HG02840 (cell line): ENCODE measurements around the gene CCDC9.

Experiments used
- ATAC-seq: cut with Tn5 transposase; IDR thresholded peaks from one replicate; pipeline ENCODE4 v1.9.1; 2021; ENCODE audit warnings: mild to moderate bottlenecking, moderate library complexity, moderate number of reproducible peaks; ENCODE audit not compliant: unreplicated experiment, low FRiP score

The CCDC9 gene

DNA sequence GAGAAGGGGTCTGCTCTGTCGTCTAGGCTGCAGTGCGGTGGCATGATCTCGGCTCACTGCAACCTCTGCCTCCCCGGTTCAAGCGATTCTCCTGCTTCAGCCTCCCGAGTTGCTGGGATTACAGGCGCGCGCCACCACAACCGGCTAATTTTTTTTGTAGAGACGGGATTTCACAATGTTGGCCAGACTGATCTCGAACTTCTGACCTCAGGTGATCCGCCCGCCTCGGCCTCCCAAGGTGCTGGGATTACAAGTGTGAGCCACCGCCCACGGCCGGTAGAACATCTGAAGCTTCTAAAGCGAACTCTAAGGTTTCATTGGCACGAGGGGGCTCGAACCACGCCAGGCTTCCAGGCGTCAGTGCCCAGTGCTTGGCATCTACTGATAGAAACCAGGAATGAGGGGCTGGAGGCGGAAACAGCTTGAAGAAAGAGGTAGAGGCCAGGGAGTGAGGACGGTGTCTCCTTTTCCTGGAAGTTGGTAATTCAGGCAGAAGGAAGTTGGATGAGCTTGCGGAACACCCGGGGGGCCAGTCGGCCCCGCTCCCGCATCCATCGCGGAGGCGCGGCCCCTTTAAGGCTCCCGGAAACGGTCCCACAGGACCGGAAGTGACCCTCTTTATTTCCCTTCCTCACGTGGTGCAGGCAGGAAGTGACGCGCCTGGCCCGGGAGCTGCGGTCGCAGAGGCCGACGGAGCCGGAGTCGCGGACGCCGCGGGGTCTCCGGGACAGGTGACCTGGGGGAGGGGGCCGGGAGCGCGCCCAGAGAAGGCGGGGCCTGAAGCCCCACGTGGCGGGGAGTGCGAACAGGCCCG is at the start of gene CCDC9:
Gene CCDC9 (plus strand): TSS at position 647 of the 814 bp plus-strand sequence. CDS start 1,876 bp downstream, outside the sequence.
- peak; percentile 51 for ATAC-seq

DNA sequence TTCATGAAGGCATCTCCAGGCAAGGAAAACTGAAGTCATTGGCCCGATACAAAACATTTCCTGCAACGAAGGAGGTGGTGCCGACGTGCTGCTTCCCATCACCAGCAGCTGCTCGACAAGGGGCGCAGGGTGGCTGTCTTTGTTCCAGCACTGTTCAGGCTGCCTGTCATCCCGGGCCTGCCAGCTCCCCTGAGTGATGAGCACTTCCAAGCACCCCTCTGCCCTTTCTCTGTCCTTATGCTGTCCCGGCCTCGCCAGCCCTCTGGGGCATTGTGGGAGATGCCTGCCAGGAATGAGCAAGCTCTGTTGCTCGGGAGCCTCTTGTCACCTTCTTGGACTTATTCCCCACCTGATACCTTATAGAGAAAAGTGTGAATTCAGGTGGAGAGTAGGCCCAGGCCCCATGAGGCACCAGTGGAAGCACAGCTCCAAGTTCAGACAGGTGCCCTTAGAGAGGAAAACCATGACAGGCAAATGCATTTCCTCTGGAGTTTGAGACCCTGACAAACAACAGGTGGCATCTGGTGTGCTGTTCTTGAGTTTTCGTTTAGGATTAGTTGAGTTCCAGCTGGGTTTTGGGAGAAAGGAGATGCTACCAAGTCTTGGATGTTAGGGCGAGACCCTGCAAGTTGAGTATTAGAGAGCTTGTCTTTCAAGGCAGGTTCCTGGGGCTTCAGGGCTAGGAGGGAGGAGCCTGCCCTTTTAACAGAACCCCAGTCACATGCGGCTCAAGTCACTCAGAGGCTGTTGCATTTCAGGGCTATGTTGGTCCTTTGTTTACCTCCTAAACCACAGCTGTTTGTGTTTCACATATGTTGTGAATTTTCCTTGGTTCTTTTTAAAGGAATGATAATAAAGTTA is 46.8 kb upstream of the CCDC9 start:
- ATAC-seq = no peak

DNA sequence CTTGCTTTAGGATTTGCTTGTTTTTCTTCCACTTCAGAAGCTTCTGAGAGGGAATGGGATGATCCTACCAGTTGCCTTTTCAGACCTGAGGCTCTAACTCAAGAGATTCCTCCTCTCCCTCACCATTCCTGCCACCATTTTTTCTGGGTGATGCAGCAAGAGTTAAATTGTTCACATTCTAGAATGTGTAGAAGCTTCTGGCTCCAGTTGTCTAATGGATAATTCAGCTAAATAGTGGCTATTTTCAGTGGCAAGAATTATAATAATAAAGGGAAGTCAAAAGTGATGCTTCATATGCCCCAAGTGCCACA is 46.2 kb upstream of the CCDC9 start:
- ATAC-seq = no peak

DNA sequence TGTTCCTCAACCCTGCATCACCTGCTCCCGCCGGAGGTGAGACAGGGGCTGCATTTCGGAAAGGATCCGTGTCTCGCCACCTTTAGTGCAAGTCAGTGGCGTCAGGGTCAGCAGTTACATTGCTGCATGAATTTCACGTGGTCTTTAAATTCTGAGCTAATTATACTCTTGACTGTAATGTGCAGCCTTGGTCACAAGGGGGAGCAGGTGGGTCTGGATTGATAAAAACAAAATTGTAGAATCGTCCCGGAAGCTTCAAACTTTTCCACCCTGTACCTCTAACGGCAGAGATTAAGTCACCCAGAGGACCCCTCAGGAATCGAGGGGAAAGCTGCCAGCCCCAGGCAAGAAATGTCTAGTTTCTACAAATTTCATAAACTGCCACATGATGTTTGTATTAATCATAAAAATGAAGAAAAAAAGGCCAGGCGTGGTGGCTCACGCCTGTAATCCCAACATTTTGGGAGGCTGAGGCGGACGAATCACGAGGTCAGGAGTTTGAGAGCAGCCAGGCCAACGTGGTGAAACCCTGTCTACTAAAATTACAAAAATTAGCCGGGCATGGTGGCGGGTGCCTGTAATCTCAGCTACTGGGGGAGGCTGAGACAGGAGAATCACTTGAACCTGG is 45.5 kb upstream of the CCDC9 start:
- ATAC-seq = no peak

DNA sequence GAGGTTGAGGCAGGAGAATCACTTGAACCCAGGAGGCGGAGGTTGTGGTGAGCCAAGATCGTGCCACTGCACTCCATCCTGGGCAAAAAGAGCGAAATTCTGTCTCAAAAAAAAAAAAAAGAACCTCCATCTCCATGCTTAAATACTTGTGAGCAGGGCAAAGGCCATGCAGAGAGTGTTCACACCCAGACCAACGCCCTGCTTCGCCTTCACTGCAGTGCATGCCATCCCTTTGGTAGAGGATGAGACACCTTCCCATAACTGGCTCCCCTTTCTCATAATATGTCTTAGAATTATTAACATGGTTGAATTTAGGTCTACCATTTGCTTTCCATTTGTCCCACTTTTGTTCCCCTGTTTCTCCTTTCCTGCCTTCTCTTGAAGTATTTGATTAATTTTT is 40.7 kb upstream of the CCDC9 start:
- no peak for ATAC-seq

DNA sequence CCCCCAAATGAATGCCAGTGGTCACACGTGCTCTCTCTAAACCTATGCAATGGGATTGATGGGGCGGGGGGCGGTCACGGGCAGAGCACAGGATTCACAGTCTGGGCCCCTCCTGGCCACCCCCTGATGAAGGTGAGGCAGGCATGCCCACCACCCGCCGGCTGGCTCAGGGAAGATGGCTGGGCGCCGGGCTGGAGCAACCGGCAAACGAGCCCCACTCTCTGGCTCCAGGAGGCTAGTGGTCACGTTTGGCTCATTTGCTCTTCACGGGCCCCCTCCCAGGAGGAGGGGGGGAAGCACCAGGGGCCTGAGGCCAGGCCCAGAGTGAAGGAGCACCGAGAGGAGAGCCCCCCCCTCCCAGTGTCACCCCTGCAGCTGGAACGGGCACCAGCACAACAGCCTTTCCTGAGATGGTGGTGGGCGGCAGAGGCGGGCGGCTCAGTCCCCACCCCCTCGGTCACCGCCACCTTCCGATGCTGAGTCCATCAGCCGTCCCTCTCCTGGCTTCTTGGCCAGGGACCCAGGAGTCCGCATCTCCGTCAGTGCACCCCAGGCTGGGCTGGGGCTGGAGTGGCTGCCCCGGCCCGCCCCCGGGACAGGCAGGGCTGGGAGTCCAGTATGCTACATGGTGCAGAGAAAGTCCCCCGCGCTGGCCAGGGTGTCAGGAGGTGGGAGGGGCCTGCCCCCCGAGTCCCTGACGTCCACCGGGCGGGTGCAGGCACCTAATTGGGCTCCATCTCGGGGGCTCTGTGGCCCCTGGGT is 35.1 kb upstream of the CCDC9 start:
- no peak for ATAC-seq

DNA sequence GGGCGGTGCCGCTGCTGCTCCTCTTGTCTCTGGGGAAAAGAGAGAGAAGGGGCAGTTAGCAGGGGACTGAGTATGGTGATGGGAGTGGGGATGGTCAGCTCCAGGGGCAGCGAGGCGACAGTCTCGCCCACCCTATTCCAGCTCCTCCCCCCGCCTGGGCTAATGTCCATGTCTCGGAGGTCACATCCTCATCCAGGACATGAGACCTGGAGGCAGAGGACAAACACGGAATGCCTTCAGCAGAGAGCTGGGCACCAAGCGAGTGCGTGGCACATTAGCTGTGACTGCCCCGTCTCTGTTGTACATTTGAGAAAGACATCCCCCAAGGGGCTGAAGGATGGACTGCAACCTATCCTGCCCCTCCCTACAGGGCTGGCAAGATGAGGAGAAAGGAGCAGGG is 34.4 kb upstream of the CCDC9 start:
- ATAC-seq = no peak

DNA sequence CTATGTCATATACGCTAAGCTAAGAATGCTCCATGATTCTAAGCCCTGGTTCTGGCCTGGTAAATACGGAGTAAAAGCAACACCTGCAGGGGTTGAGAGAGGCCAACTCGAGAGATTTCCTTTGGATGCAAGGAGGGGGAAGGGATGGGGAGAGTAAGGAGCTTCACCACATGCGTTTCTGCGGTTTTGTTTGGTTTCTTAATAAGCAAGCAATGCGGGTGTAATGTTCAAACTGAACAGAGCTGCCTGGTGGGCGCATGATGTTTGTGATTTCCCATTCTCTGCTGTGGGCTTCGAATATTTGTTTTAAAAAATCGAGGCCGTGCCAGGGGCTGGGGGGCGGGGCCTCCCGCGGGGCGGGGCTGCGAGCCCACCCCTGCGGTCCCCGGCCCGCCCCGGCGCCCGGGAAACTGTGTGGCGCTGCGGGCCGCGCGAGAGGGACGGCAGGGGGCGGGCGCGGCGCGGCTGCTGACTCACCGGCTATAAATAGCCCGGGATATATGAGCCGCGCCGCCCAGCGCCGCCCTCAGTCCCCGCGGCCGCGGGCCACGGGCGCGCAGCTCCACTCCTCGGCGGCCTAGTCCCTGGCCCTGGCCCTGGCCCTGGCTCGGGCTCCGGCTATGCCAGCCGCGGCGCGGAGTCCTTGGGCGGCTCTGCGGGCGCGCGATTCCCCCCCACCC is 30.4 kb upstream of the CCDC9 start:
- ATAC-seq = no peak

DNA sequence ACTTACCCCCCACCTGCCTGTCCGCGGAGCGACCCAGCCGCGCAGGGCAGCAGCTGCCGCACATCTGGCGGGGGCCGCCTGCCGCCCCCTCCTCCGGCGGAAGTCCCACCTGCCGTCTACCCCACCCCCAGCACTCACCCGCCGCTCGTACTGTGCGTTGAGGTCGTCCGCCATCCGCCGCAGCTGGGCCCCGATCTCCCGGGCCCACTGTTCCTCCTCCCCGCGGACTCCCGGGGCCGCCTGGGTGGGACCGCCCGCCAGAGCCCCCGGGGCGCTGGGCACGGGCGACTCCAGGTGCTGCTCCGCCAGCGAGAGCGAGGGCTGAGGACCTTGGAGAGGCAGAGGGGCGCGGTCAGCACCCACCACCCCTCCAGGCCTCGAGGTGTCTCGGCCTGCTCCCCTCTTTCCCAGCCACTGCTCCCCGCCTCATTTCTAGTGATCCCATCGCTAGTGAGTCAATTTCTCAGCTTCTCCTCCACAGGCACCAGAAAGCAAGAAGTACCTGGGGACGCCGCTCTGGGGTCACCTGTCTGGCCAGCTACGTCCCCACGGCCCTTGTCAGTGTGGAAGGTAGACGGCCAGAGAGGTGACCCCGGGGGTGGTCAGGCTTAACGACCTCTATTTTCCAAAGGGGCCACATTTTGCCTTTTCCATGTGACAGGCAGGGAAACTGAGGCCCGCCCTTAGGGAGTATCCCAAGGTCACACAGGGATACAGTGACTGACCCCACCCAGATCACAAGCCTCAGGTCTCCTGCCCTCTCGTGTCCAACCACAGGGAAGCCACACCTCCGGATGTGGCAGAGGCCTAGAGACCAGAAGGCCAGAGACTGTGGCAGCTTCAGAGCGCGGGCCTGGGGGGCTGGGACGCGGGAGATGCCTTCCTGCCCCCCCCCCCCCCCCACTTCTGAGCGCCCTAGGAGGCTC is 29.6 kb upstream of the CCDC9 start:
- ATAC-seq = no peak

DNA sequence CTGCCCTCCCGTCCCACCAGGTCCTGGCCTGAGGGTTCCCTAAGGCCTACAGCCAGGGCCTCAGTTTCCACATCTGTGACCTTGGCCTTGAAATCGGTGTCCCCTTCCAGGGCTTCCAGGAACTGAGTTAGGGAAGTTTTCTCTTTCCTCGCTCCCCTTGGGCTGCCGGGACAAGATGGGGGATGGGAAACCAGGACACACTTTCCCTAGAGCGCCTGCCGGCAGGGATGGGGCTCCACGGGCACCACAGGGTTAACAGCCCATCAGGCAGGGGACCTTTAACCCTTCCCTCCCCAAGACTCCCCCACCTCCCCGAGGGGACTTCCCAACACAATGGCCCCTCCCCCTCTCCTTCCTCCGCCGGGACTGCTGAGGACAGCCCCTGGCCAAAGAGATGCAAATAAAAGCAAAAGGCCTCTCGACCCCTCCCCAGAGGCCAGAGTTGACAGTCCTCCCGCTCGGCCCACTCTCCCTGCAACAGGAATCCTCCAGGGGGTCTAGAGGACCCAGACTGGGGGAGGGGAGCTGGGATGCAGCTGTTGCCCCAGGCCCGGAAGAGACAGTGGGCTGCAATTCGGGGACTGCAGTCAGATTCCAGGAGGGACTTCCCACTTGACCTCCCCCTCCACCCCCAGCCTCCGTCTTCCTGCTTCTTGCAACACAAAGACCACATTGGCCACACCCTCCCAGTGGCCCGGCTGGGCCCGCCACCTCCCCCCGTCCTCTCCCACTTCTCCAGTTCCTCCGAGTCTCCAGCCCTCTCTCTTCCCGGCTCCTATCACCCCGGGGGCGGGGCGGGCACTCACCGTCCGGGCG is 28.8 kb upstream of the CCDC9 start:
- ATAC-seq = no peak

DNA sequence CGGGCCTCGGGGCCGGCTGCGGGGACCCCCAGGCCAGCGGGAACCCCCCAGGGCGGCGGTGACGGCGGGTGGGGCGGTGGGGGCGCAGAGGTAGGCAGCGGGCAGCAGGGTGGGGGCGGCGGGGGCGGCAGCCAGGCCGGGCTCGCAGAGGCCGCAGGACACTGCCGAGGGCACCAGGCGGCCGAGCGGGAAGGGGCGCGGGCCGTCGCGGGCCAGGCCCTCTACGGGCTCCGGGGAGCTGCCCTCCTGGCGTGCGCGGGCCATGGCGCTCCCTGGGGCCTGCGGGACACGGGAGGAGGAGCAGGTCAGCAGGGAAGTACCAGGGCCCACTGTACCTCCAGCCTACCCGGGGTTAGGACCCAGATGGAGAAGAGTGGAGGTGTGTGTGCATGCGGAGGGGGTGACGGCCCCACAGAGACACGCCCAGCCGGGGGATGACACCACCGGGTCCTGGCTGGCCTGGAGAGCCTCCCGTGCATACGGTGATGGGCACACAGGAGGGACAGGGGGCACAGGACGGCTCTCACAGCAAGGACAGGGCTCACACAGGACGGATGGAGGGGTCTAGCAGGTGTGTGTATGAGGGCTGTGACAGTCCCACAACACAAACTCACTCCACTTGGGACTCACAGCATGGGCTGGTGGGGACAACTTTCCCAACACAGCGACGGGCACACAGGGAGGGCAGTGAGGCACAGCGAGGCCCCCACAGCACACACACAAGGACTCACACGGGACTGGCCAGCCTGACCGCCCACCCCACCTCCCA is 28.0 kb upstream of the CCDC9 start:
- no peak for ATAC-seq

DNA sequence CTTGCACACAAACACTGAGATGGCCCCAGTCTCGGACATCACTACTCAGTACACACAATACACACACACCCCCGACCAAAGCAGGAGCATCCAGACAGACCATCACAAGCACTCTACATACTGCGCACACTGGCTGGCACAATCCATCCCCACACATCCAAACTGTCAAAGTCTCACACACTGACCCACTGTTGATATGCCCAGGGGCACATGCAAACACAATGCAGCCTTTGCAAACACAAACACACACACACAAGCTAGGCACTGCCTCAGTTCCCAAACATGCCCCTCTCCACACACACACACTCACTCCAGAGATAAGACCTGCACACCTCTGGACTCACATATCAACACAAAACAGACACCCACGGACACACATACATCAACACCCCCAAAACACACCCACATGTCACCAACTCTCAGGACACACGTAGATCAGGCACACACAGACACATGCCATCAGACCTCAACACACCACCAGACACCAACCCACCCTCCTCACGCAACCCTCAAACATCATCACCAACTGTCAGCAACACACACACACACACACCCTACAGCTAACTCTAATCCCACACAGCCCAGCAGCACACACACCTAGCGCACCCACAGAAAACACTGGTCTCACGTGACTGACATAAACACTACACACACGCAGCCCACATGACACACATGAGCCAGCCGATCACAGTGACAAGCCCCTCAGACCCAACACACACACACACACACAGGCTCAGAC is 27.2 kb upstream of the CCDC9 start:
- no peak for ATAC-seq

DNA sequence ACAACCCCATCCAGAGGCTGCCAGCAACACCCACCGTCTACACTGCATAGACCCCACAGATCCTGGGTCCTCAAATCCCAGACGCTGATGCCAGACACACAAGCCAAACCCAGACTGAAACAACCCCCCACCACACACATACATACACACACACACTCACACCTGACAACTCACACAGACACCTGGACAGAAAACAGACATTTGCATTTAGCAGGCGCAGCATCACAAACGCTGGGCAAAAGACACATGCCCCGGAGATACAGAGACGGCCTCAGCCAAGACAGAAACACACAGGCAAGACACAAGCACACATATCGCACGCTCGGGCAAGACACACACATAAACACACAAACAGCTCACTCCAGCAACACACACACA is 26.7 kb upstream of the CCDC9 start:
- ATAC-seq = no peak

DNA sequence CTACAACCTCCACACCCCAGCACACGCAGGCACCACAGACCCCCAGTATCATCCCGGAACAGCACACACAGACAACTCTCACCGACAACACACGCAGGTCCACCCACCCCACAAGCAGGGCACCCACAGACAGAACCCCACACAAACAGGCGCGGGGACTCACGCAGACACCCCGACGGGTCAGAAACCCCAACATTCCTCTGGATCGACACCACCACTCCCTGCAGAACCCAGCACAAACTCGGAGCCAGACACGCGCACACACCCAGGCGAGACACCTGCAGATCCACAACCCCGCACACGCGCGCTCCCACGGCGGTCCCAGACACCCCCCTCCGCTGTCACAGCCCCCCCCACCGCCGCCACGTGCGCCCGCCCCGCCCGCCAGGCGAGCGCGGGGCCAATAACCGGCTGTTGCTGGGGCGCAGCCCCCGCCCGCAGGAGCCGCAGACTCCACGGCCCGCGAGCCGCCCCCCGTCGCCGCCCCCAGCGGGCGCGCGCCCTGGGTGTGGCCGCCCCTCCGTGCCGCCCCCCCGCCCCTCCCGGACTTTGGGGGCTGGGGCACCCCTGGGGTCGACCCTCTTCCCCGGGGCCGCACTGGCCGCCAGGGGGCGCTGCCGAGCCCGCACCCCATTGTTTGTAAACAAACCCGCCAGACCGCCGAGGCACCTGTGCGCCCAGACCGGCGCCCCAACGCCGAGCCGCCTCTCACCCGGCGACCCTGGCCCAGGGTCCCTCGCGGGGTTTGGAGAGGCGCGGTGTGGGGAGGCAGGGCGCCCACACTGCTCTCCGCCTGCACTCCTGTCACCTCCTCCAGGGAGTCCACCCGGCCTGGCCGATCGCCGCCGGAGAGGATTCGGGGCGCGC is 26.0 kb upstream of the CCDC9 start:
- peak; percentile 22 for ATAC-seq

DNA sequence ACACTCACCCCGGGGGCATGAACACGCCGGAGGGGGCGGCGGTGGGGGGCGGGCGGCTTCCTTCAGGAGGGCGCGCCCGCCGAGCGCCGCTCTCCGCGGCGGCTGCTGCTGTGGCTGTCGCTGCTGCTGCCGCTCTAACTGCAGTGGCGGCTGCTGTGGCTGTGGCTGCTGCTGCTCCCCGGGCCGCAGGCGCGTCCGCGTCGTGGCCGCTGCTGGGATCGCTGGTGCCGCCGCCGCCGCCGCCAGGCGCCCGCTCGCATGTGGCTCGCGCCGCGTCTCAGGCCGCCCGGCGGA is 25.5 kb upstream of the CCDC9 start, which contains the start of gene BBC3:
Gene BBC3 (minus strand): TSS at position 279 of the 294 bp plus-strand sequence. CDS start 2,768 bp downstream, outside the sequence.
- ATAC-seq = no peak
